Mononuclear cell (primary cell): ENCODE data around the gene BIRC7. TPM values are rescaled to one million over a fixed set of nuclear protein-coding genes. Genes with fewer than 3 reads are reported as not detected.

Source experiments
- H3K27me3 ChIP-seq: 2 replicates; pipeline ENCODE4 v1.6.0; 2011; ENCODE audit warnings: low read length, control low read depth; ENCODE audit not compliant: insufficient read depth
- H3K4me1 ChIP-seq: 2 replicates; pipeline ENCODE4 v1.5.1; 2011; ENCODE audit warnings: mild to moderate bottlenecking, low read length, control low read depth; ENCODE audit not compliant: insufficient read depth
- H3K4me3 ChIP-seq: 2 replicates; pipeline ENCODE4 v1.5.1; 2011; ENCODE audit warnings: mild to moderate bottlenecking, low read length, moderate library complexity
- H3K9me3 ChIP-seq: 2 replicates; pipeline ENCODE4 v1.5.1; 2011; ENCODE audit warnings: low read depth, mild to moderate bottlenecking, control low read depth, low read length
- total RNA-seq: library from RNA; depleted of rRNA; stranded (reverse); fragments of >200 nt; gene quantifications from one replicate; pipeline ENCODE4 v1.2.3, GENCODE V29; 2012

The BIRC7 gene
- total RNA-seq, 1 donor = 0.21 TPM

DNA sequence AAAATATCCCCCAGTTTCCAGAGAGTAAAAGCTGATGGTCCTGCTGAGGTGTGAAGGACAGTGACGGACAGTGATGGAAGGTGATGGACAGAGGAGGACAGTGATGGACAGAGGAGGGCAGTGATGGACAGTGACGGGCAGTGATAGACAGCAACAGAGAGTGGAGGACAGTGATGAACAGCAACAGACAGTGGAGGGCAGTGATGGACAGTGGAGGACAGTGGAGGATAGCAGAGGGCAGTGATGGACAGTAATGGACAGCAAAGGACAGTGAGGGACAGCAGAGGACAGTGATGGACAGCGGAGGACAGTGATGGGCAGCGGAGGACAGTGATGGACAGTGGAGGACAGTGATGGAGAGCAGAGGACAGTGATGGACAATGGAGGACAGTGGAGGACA lies 21.2 kb downstream of the BIRC7 start:
- Histone ChIP-seq H3K4me1 (no peaks in the 10 kb centered on the region), H3K9me3 (no peaks in the 10 kb centered on the region), H3K4me3 (no peak overlapping the region), H3K27me3 (peaks cover 17% of the 10 kb centered on the region)

DNA sequence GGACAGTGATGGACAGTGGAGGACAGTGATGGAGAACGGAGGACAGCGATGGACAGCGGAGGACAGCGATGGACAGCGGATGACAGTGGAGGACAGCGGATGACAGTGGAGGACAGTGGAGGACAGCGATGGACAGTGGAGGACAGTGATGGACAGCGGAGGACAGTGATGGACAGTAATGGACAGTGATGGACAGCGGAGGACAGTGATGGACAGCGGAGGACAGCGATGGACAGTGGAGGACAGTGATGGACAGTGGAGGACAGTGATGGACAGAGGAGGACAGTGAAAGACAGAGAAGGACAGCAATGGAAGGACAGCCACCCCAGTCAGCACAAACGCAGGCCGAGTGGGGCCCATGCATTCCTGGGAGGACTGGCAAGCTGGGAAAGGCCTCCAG lies 21.9 kb downstream of the BIRC7 start:
- no peaks in the 10 kb centered on the region for H3K9me3 ChIP-seq
- H3K4me1 ChIP-seq = no peaks in the 10 kb centered on the region
- H3K4me3 ChIP-seq = no peak overlapping the region
- H3K27me3 ChIP-seq = peaks cover 17% of the 10 kb centered on the region

- H3K9me3 ChIP-seq = no peaks in the 10 kb centered on the region
- peaks cover 10% of the 10 kb centered on the region for H3K27me3 ChIP-seq
- no peak overlapping the region for H3K4me3 ChIP-seq
- H3K4me1 ChIP-seq = no peaks in the 10 kb centered on the region
These were observed 23.1 kb downstream of the BIRC7 start for GRCh38 chr20:63258781-63259180.

GRCh38 chr20:63259734-63260460 lies 24.2 kb downstream of the BIRC7 start:
- H3K27me3 ChIP-seq = peaks cover 7% of the 10 kb centered on the region
- H3K9me3 ChIP-seq = no peaks in the 10 kb centered on the region
- no peak overlapping the region for H3K4me3 ChIP-seq
- H3K4me1 ChIP-seq = no peaks in the 10 kb centered on the region

DNA sequence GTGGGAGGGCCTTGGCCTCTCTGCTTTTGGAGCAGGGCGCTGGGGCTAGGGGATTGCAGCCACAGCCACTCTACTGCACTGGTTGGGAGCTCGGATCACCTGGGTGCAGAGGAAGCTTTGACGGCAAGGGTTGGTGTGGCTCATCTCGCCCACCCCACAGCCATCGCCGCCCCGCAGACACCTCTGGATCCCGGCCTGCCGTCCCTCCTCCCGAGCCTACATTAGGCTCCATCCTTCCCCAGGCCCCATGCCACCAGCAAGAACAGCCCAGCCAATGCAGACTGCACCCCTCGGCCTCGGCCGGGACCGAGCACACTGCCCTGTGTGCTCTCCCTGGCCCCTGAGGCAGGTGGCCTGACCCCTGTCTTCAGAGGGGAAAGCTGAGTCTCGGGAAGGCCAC lies 24.8 kb downstream of the BIRC7 start:
- no peak overlapping the region for H3K4me3 ChIP-seq
- H3K9me3 ChIP-seq = no peaks in the 10 kb centered on the region
- no peaks in the 10 kb centered on the region for H3K4me1 ChIP-seq
- H3K27me3 ChIP-seq = peaks cover under 1% of the 10 kb centered on the region

DNA sequence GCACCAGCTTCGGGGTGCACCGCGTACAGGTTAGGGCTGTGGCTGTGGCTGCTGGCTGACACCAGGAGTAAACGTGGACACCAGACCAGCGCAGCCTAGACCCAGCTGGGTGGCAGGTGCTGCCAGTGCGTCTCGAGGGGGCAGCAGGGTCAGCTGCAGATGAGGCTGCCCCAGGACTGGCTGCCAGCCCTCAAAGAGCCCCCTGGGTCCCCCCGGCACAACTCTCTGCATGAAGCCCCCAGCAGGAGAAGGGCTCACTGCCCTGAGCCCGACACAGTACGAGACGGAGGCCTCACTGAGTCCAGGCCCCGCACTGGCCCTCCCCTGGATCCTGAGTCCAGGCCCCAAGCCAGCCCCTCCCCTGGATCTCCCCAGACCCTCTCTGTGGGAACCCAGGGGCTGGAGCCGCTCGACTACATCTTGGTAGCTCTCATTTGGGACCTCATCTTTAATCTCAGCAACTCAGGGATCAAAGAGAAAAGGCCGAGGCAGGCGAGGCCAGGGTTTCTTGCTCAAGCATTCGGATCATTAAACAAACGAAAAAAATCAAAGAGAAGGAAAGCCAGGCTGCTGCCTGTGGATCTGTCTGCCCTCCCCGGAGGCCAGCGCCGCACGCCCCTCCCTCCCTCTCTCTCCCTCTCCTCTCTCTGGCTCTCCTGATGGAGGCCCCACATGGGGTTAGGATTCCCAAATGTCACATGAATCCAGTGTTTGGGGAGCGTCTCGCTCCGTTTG lies 25.5 kb downstream of the BIRC7 start:
- Histone ChIP-seq H3K9me3 (no peaks in the 10 kb centered on the region), H3K27me3 (no peaks in the 10 kb centered on the region), H3K4me3 (no peak overlapping the region), H3K4me1 (no peaks in the 10 kb centered on the region)

DNA sequence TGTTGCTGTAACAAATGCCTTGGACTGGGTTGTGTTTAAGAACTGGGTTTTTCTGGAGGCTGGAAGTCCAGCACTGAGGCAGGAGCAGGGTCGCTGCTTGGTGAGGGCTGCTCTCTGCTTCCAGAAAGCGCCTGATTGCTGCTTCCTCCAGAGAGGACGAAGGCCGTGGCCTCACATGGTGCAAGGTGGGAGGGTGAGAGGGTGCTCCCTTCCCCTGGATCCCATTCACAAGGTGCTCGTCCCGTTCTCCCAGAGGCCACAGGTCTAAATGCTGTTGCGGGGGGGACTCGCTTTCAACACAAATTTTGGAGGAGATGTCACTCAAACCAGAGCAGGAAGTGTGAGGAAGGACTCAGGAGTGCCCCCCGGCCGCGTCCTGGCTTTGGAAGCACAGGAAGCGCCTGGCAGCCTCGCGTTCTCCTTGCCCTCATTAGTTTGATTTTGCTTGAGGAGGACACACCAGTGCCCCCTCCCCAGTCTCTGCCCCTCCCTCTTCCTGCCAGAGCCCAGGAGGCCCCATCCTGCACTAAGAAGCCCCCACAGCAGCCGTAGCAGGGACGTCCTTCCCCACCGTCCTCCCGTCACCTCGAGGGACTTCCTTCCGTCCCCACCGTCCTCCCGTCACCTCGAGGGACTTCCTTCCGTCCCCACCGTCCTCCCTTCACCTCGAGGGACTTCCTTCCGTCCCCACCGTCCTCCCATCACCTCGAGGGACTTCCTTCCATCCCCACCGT lies 26.3 kb downstream of the BIRC7 start:
- Histone ChIP-seq H3K4me3 (no peak overlapping the region), H3K27me3 (no peaks in the 10 kb centered on the region), H3K9me3 (no peaks in the 10 kb centered on the region), H3K4me1 (no peaks in the 10 kb centered on the region)

DNA sequence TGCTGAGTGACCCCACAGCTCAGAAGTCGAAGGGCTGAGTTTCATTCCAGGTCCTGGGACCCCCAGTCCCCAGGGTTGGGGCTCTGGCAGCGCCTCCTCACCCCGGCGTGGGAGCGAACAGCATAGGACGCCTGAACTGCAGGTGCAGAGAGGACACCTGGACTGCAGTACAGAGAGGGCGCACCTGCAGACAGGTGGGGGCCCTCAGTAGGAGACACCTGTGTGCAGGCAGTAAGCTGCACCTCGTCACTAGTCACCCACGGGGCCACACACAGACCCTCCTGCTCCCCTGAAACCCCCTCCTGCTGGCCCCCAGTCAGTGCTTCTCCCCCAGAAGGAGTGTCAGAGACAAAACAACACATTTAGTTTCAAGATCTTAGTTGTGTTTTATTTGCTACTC lies 27.1 kb downstream of the BIRC7 start:
- Histone ChIP-seq H3K9me3 (no peaks in the 10 kb centered on the region), H3K4me3 (no peak overlapping the region), H3K4me1 (no peaks in the 10 kb centered on the region), H3K27me3 (no peaks in the 10 kb centered on the region)

- H3K27me3 ChIP-seq = no peaks in the 10 kb centered on the region
- no peak overlapping the region for H3K4me3 ChIP-seq
- H3K4me1 ChIP-seq = no peaks in the 10 kb centered on the region
- H3K9me3 ChIP-seq = no peaks in the 10 kb centered on the region
These were observed 28.3 kb downstream of the BIRC7 start for GRCh38 chr20:63264000-63264399.

- Histone ChIP-seq H3K4me1 (no peaks in the 10 kb centered on the region), H3K9me3 (no peaks in the 10 kb centered on the region), H3K4me3 (no peak overlapping the region), H3K27me3 (no peaks in the 10 kb centered on the region)
These were observed 28.8 kb downstream of the BIRC7 start for GRCh38 chr20:63264519-63264918.

DNA sequence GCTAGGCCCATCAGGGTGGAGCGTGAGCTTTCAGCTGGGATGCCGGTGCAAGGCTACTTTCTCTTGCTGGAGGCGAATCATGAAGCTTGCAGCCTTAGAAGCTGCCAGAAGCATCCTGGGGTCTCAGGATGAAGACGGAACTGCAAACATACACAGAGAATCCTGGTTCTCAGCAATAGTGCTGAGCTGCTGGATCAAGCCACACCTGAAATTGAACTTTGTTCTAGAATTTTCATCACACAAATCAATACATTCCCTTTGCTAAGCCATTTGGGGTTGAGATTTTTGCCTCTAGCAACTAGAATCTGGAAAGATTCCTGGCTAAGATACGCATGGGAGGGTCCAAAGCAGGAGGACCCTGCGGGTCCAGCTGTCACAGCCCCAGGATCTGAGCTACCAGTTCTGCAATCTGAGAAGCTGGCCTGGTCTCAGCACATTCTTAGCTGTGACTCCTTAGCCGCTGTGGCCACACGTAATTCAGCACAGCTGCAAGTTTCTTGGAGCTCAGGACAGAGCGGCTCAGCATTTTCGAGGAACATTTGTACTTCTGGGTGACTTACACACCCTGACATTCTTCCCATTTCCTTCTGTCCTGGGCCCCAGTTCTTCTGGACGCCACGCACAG lies 30.3 kb downstream of the BIRC7 start:
- no peaks in the 10 kb centered on the region for H3K27me3 ChIP-seq
- H3K4me1 ChIP-seq = no peaks in the 10 kb centered on the region
- H3K4me3 ChIP-seq = no peak overlapping the region
- H3K9me3 ChIP-seq = no peaks in the 10 kb centered on the region

GRCh38 chr20:63267691-63268090 lies 32.0 kb downstream of the BIRC7 start:
- H3K9me3 ChIP-seq = no peaks in the 10 kb centered on the region
- H3K27me3 ChIP-seq = no peaks in the 10 kb centered on the region
- H3K4me3 ChIP-seq = no peak overlapping the region
- H3K4me1 ChIP-seq = peaks cover 7% of the 10 kb centered on the region

- H3K9me3 ChIP-seq = no peaks in the 10 kb centered on the region
- no peak overlapping the region for H3K4me3 ChIP-seq
- H3K4me1 ChIP-seq = peaks cover 9% of the 10 kb centered on the region
- no peaks in the 10 kb centered on the region for H3K27me3 ChIP-seq
These were observed 32.6 kb downstream of the BIRC7 start for GRCh38 chr20:63268256-63268655.

GRCh38 chr20:63268671-63269439 lies 33.1 kb downstream of the BIRC7 start:
- H3K9me3 ChIP-seq = no peaks in the 10 kb centered on the region
- no peak overlapping the region for H3K4me3 ChIP-seq
- H3K27me3 ChIP-seq = no peaks in the 10 kb centered on the region
- H3K4me1 ChIP-seq = peaks cover 15% of the 10 kb centered on the region
